Measurements from ENCODE around the gene TTC7B. TPM values are rescaled to one million over a fixed set of nuclear protein-coding genes. Genes with fewer than 3 reads are reported as not detected.

Gene TTC7B
- total and polyA plus RNA-seq, 2 of the 13 experiments (the other 11 are each of a cell fraction or from before 2014, with no cell fraction given), result 1.3 to 3.2 TPM

GRCh38 chr14:90513161-90514014 lies 302.8 kb downstream of the TTC7B start (continued):
- TF ChIP-seq ZBTB10 (CRISPR knock-in tag; IDR thresholded peaks at IDR 0.05; ENCODE audit: borderline replicate concordance) (no peak), MBNL3 (CRISPR knock-in tag; conservative IDR thresholded peaks at IDR 0.05) (no peak), TP53 (CRISPR knock-in tag; conservative IDR thresholded peaks at IDR 0.05) (no peak; the same call in 1 of the 2 replicates), KDM5A (IDR thresholded peaks at IDR 0.05; ENCODE audit: borderline replicate concordance, low read length) (no peak), PHF20 (CRISPR knock-in tag; IDR thresholded peaks at IDR 0.05) (0 out of 2 replicates have a peak, but pooled peaks have one; percentile 37), ZNF772 (CRISPR knock-in tag; IDR thresholded peaks at IDR 0.05) (peak; percentile 89), SOX6 (IDR thresholded peaks at IDR 0.05) (no peak), SOX6 (CRISPR knock-in tag; IDR thresholded peaks at IDR 0.05) (peak; percentile 87), SRY (CRISPR knock-in tag; IDR thresholded peaks at IDR 0.05) (no peak), KLF11 (CRISPR knock-in tag; IDR thresholded peaks at IDR 0.05) (0 out of 2 replicates have a peak, but pooled peaks have one; percentile 56), NAIF1 (CRISPR knock-in tag; IDR thresholded peaks at IDR 0.05; ENCODE audit: borderline replicate concordance) (no peak), HNRNPH1 (optimal IDR thresholded peaks at IDR 0.05; ENCODE audit: low read depth, low read length) (no peak), ZNF619 (CRISPR knock-in tag; IDR thresholded peaks at IDR 0.05) (no peak), SYNCRIP (IDR thresholded peaks at IDR 0.05; ENCODE audit: insufficient read depth, low read depth, low read length) (no peak), ZNF12 (CRISPR knock-in tag; IDR thresholded peaks at IDR 0.05) (no peak), NFE2 (CRISPR knock-in tag; IDR thresholded peaks at IDR 0.05) (no peak), PHF21A (CRISPR knock-in tag; IDR thresholded peaks at IDR 0.05) (peak; percentile 91), NPAS2 (CRISPR knock-in tag; IDR thresholded peaks at IDR 0.05; ENCODE audit: borderline replicate concordance) (no peak), ZNF367 (CRISPR knock-in tag; IDR thresholded peaks at IDR 0.05; ENCODE audit: borderline replicate concordance) (no peak), SETDB1 (CRISPR knock-in tag; IDR thresholded peaks at IDR 0.05; ENCODE audit: borderline replicate concordance) (no peak), TAF1 (CRISPR knock-in tag; IDR thresholded peaks at IDR 0.05) (peak; percentile 44; the same call in 1 of the 2 replicates), GABPB1 (CRISPR knock-in tag; IDR thresholded peaks at IDR 0.05) (peak; percentile 49; the same call in 1 of the 2 replicates), EED (CRISPR knock-in tag; IDR thresholded peaks at IDR 0.05) (no peak), ZNF580 (CRISPR knock-in tag; IDR thresholded peaks at IDR 0.05; ENCODE audit: borderline replicate concordance, low read depth) (no peak), ZNF335 (CRISPR knock-in tag; IDR thresholded peaks at IDR 0.05) (no peak)
- TF ChIP-seq, protein P1, sequence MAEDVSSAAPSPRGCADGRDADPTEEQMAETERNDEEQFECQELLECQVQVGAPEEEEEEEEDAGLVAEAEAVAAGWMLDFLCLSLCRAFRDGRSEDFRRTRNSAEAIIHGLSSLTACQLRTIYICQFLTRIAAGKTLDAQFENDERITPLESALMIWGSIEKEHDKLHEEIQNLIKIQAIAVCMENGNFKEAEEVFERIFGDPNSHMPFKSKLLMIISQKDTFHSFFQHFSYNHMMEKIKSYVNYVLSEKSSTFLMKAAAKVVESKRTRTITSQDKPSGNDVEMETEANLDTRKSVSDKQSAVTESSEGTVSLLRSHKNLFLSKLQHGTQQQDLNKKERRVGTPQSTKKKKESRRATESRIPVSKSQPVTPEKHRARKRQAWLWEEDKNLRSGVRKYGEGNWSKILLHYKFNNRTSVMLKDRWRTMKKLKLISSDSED (CRISPR knock-in tag; IDR thresholded peaks at IDR 0.05), result no peak
- TF ChIP-seq, protein P2, sequence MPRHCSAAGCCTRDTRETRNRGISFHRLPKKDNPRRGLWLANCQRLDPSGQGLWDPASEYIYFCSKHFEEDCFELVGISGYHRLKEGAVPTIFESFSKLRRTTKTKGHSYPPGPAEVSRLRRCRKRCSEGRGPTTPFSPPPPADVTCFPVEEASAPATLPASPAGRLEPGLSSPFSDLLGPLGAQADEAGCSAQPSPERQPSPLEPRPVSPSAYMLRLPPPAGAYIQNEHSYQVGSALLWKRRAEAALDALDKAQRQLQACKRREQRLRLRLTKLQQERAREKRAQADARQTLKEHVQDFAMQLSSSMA (CRISPR knock-in tag; IDR thresholded peaks at IDR 0.05), result 0 out of 2 replicates have a peak, but pooled peaks have one; percentile 75
